Colonic mucosa (tissue), 4 donors: ENCODE data around the gene SLC35B3. TPM values are rescaled to one million over a fixed set of nuclear protein-coding genes. Genes with fewer than 3 reads are reported as not detected.

Experiments used
- DNase-seq: peaks from one replicate; pipeline ENCODE4 v3.0.0-alpha.2; 2020
- H3K27ac ChIP-seq: fragments of 200-600 bp; one replicate; pipeline ENCODE4 v1.8.0; 2021
- H3K27me3 ChIP-seq: fragments of 200-600 bp; one replicate; pipeline ENCODE4 v1.8.0; 2021
- H3K36me3 ChIP-seq: fragments of 200-600 bp; one replicate; pipeline ENCODE4 v1.8.0; 2021
- H3K4me1 ChIP-seq: fragments of 200-600 bp; one replicate; pipeline ENCODE4 v1.8.0; 2021; ENCODE audit warnings: mild to moderate bottlenecking
- H3K4me3 ChIP-seq: fragments of 200-600 bp; one replicate; pipeline ENCODE4 v1.8.0; 2021
- H3K9ac ChIP-seq, 2 donors: one replicate each; pipeline ENCODE4 v1.7.0; 2013; ENCODE audit warnings: control low read depth in 2 of 2, low read depth in 2 of 2, low read length in 2 of 2
- H3K9me3 ChIP-seq: fragments of 200-600 bp; one replicate; pipeline ENCODE4 v1.8.0; 2021
- intact Hi-C: fragments of 100-400 bp; cut with DNase I; formaldehyde crosslinking; loops from one replicate; pipeline ENCODE4 v1.14.1; 2022
- total RNA-seq, 2 donors: library from RNA; stranded (reverse); fragmentation: NEBNext Ultra II Directional in 1 of 2; extraction: Animal tissue kit (Norgen Biotek cat#: 25700) in 1 of 2; gene quantifications; one replicate each; pipeline ENCODE4 v1.2.1, GENCODE V29; 2021
- TF ChIP-seq, protein P1 (sequence below): fragments of 200-600 bp; IDR thresholded peaks from one replicate; pipeline ENCODE4 v1.8.0; 2022; ENCODE audit warnings: antibody characterized with exemption, mild to moderate bottlenecking
- donor health status: healthy.
- donor health status: DM: no; HTN: no; CAD: no.
- donor health status: DM: no; HTN: no; CAD: no.

Gene SLC35B3
- total RNA-seq, 2 donors from 2014 or later, result 33.4 to 35.1 TPM

DNA sequence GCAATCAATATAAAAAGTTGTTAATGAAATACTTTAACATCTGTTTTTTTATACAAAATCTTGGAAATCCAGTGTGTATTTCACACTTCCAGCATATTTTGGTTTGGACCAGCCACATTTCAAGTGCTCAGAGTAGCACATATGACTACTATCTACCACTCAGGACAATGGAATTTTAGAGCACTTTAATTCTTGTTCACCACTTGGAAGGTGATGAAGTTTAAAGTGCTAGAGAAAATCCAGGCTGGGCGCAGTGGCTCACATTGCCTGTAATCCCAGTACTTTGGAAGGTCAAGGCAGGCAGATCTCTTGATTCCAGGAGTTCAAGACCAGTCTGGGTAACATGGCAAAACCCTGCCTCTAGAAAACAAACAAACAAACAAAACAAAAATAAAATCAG, 6.1 kb upstream of the SLC35B3 start:
- Histone ChIP-seq H3K9ac (no peak overlapping the region), H3K27ac (no peak overlapping the region), H3K27me3 (no peaks in the 10 kb centered on the region), H3K4me1 (no peaks in the 10 kb centered on the region), H3K9me3 (no peaks in the 10 kb centered on the region), H3K36me3 (no peaks in the 10 kb centered on the region), H3K4me3 (no peak overlapping the region)
- intact Hi-C loops, result no loop called here
- no peak for DNase-seq
- TF ChIP-seq, protein P1, sequence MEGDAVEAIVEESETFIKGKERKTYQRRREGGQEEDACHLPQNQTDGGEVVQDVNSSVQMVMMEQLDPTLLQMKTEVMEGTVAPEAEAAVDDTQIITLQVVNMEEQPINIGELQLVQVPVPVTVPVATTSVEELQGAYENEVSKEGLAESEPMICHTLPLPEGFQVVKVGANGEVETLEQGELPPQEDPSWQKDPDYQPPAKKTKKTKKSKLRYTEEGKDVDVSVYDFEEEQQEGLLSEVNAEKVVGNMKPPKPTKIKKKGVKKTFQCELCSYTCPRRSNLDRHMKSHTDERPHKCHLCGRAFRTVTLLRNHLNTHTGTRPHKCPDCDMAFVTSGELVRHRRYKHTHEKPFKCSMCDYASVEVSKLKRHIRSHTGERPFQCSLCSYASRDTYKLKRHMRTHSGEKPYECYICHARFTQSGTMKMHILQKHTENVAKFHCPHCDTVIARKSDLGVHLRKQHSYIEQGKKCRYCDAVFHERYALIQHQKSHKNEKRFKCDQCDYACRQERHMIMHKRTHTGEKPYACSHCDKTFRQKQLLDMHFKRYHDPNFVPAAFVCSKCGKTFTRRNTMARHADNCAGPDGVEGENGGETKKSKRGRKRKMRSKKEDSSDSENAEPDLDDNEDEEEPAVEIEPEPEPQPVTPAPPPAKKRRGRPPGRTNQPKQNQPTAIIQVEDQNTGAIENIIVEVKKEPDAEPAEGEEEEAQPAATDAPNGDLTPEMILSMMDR, result no peak

DNA sequence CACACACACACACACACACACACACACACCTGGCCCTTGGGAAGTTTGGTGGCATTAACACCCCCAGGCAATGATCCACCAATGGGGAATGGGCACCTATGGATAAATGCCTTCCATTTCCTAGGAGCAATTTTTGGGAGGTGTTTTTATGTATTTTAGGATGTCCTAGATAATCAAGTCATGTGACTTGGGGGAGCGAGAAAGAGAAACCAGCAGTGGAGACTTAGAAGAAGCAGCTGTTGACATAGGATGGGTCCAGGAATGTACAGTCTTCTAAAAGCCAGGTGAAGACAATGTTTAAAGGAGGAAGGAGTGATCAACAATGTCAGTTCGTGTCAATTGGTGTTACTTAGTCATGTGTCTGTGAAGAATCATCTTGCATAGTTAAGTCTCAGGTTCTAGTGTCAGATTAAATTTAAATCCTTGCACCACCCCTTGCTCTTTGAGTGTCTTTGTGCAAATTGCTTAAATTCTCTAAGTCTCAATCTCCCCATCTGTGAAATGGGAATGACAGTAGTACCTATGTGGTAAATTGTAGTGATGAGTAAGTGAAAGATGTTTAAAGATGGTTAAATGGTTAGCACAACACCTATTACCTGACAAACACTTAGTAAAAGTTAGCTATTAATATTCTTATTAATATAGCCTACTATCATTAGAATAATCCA, 4.4 kb upstream of the SLC35B3 start:
- intact Hi-C loops, result no loop called here
- TF ChIP-seq, protein P1, result no peak
- H3K36me3 ChIP-seq, result no peaks in the 10 kb centered on the region
- H3K4me3 ChIP-seq, result no peak overlapping the region
- H3K27me3 ChIP-seq, result no peaks in the 10 kb centered on the region
- no peaks in the 10 kb centered on the region for H3K4me1 ChIP-seq
- H3K9ac ChIP-seq, result no peak overlapping the region
- no peak overlapping the region for H3K27ac ChIP-seq
- no peak for DNase-seq
- H3K9me3 ChIP-seq, result no peaks in the 10 kb centered on the region

DNA sequence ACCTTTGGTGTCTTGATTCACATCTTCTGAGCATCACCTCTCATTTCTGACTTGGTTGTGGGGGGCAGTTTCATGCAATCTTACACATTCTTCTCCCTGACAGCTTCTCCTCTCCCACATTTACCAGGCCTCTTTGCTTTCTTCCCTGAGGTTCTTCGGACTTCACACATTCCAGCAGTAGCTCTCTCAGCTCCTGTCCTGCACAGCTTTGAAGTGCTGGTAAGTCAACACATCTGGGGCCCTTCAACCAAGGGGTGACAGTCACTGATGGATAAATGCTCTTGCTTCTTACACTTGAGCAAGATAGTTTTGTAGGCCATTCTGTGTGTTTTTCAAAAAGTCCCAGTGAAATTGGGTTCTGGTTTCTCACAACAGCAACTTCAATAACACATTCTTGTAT, 2.5 kb upstream of the SLC35B3 start:
- H3K27ac ChIP-seq, result no peak overlapping the region
- H3K4me3 ChIP-seq, result no peak overlapping the region
- H3K9me3 ChIP-seq, result no peaks in the 10 kb centered on the region
- intact Hi-C loops, result no loop called here
- H3K4me1 ChIP-seq, result peaks cover 6% of the 10 kb centered on the region
- H3K36me3 ChIP-seq, result no peaks in the 10 kb centered on the region
- no peak for DNase-seq
- TF ChIP-seq, protein P1, result no peak
- H3K9ac ChIP-seq, result no peak overlapping the region
- no peaks in the 10 kb centered on the region for H3K27me3 ChIP-seq

DNA sequence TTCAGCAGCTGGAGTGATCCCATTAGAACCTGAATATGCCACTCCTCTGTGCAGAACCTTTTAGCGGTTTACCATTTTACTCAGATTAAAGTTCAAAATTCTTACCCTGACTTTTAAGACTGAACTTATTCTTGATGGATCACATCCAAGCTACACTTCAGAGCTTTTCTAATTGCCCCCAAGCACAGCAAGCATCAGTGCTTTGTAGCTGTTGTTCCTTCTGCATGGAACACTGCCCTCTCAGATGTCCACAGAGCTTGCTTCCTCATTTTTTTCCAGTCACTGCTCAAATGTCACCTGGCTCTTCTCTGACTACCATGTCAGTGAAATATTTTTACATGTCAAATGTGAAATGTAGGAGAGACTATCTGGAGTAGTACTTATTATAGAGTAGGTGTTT, 1.6 kb upstream of the SLC35B3 start:
- no peak overlapping the region for H3K9ac ChIP-seq
- H3K4me3 ChIP-seq, result no peak overlapping the region
- peaks cover 6% of the 10 kb centered on the region for H3K4me1 ChIP-seq
- H3K9me3 ChIP-seq, result no peaks in the 10 kb centered on the region
- TF ChIP-seq, protein P1, result no peak
- no peak for DNase-seq
- H3K27ac ChIP-seq, result no peak overlapping the region
- H3K36me3 ChIP-seq, result no peaks in the 10 kb centered on the region
- intact Hi-C loops, result no loop called here
- no peaks in the 10 kb centered on the region for H3K27me3 ChIP-seq

DNA sequence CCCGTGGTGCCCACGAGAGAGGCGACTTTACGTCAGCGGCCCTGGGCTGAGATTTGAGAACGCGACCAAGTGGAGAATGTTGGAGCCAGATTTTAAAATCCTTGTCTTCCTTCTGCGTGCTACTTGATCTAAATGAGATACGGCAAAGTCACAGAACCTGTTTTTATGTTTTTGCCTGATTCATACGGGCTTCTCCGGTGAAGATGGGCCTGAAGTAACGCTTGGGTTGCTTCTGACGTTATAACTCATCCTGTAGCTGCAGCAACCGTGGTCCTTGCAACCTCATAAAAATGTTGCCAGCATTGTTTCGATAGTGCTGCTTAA, 462 bp upstream of the SLC35B3 start:
- Histone ChIP-seq H3K4me1 (peaks cover 6% of the 10 kb centered on the region), H3K4me3 (peak overlapping the region; percentile 75), H3K27ac (peak overlapping the region; percentile 91), H3K36me3 (no peaks in the 10 kb centered on the region), H3K9ac (peak overlapping the region; percentile 82 to 87), H3K9me3 (no peaks in the 10 kb centered on the region), H3K27me3 (no peaks in the 10 kb centered on the region)
- no peak for DNase-seq
- intact Hi-C loops, result no loop called here
- TF ChIP-seq, protein P1, result no peak
